ENCODE measurements around the gene NUDT9. TPM values are rescaled to one million over a fixed set of nuclear protein-coding genes. Genes with fewer than 3 reads are reported as not detected.
"Not testable (repeated sequence)": the region's sequence is repeated elsewhere in the genome, so short reads cannot be mapped to it uniquely, and the experiment has no call there.

Gene NUDT9
- total and polyA plus RNA-seq, 2 experiments from 2014 or later = 35.8 to 62.3 TPM

DNA sequence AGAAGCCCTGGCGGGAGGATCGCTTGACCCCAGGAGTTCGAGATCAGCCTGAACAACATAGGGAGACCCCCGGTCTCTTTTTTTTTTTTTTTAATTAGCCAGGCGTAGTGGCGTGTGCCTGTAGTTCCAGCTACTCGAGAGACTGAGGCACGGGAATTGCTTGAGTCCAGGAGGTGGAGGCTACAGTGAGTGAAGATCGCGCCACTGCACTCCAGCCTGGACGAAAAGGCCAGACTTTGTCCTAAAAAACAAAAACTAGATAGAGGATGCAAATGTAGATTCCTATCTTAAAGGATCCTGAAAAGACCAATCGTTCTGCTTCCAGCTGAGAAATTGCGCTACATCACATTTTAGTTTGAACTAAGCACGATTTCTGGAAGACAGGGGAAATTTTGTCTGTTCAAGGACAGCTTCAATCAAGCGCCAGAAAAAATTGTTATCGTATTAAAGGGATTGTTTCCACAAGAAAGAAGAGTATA lies 30.8 kb upstream of the NUDT9 start:
- Histone ChIP-seq H2AFZ (peak overlapping the region; percentile 74), H3K9me3 (ENCODE audit: low read depth) (no peaks in the 10 kb centered on the region), H3K27me3 (no peaks in the 10 kb centered on the region), H3K4me3 (peak overlapping the region; percentile 10), H3K79me2 (peaks cover 40% of the 10 kb centered on the region), H3K4me2 (peak overlapping the region; percentile 73), H3K36me3 (replicated peaks; ENCODE audit: insufficient read depth, low read depth) (no peaks in the 10 kb centered on the region), H4K20me1 (ENCODE audit: insufficient read depth, poor library complexity, severe bottlenecking) (no peaks in the 10 kb centered on the region), H3K27ac (peak overlapping the region; percentile 91), H3K9me2 (replicated peaks; ENCODE audit: insufficient read depth) (no peaks in the 10 kb centered on the region), H3K4me1 (ENCODE audit: insufficient read depth) (no peaks in the 10 kb centered on the region)
- 48% methylated on average over 16 of the region's 16 CpGs for WGBS (ENCODE audit: low lambda C conversion rate, missing lambda C conversion rate)
- DNase-seq (ENCODE audit: low spot score) = no peak
- TF ChIP-seq, protein P1, sequence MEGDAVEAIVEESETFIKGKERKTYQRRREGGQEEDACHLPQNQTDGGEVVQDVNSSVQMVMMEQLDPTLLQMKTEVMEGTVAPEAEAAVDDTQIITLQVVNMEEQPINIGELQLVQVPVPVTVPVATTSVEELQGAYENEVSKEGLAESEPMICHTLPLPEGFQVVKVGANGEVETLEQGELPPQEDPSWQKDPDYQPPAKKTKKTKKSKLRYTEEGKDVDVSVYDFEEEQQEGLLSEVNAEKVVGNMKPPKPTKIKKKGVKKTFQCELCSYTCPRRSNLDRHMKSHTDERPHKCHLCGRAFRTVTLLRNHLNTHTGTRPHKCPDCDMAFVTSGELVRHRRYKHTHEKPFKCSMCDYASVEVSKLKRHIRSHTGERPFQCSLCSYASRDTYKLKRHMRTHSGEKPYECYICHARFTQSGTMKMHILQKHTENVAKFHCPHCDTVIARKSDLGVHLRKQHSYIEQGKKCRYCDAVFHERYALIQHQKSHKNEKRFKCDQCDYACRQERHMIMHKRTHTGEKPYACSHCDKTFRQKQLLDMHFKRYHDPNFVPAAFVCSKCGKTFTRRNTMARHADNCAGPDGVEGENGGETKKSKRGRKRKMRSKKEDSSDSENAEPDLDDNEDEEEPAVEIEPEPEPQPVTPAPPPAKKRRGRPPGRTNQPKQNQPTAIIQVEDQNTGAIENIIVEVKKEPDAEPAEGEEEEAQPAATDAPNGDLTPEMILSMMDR (IDR thresholded peaks at IDR 0.05; ENCODE audit: poor library complexity) = no peak
- TF ChIP-seq EZH2 (IDR thresholded peaks at IDR 0.05; ENCODE audit: borderline replicate concordance) (no peak), EZH2phosphoT487 (IDR thresholded peaks at IDR 0.05; ENCODE audit: low read depth, severe bottlenecking, unreplicated experiment) (no peak)

DNA sequence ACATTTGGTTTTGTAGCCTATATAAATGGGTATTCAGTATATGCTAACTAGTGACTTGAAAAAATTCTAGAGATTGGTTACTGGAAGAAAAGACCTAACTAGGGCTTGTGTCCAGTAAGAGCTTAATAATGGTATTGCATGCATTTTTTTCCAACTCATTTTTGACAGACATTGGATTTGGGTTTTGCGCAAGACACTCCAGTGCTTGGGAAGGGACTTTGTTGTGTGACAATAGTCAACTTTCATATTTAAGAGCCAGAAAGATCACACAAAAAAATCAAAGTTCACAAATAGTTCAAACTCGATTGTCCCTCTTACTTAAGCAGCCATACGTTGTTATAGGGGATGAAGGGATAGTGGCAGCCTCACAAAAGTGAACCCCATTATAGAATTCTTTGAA lies 30.2 kb upstream of the NUDT9 start:
- Histone ChIP-seq H3K79me2 (peaks cover 34% of the 10 kb centered on the region), H3K4me3 (no peak overlapping the region), H3K36me3 (replicated peaks; ENCODE audit: insufficient read depth, low read depth) (no peaks in the 10 kb centered on the region), H3K27ac (no peak overlapping the region), H2AFZ (peak overlapping the region; percentile 74), H3K4me2 (no peak overlapping the region), H3K27me3 (no peaks in the 10 kb centered on the region), H3K9me2 (replicated peaks; ENCODE audit: insufficient read depth) (no peaks in the 10 kb centered on the region), H3K9me3 (ENCODE audit: low read depth) (no peaks in the 10 kb centered on the region), H4K20me1 (ENCODE audit: insufficient read depth, poor library complexity, severe bottlenecking) (no peaks in the 10 kb centered on the region), H3K4me1 (ENCODE audit: insufficient read depth) (no peaks in the 10 kb centered on the region)
- no peak for DNase-seq (ENCODE audit: low spot score)
- TF ChIP-seq, protein P1 (IDR thresholded peaks at IDR 0.05; ENCODE audit: poor library complexity) = no peak
- TF ChIP-seq EZH2phosphoT487 (IDR thresholded peaks at IDR 0.05; ENCODE audit: low read depth, severe bottlenecking, unreplicated experiment) (no peak), EZH2 (IDR thresholded peaks at IDR 0.05; ENCODE audit: borderline replicate concordance) (no peak)
- 93% methylated on average over 3 of the region's 3 CpGs for WGBS (ENCODE audit: low lambda C conversion rate, missing lambda C conversion rate)

DNA sequence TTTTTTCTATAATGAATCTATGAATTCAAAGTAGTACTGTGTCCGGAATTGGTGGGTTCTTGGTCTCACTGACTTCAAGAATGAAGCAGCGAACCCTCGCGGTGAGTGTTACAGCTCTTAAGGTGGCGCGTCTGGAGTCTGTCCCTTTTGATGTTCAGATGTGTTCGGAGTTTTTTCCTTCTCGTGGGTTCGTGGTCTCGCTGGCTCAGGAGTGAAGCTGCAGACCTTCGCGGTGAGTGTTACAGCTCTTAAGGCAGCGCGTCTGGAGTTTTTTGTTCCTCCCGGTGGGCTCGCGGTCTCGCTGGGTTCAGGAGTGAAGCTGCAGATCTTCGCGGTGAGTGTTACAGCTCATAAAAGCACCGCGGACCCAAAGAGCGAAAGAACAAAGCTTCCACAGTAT lies 27.3 kb upstream of the NUDT9 start:
- not testable (repeated sequence) for DNase-seq (ENCODE audit: low spot score); H3K4me1 ChIP-seq (ENCODE audit: insufficient read depth); H3K4me3 ChIP-seq; H3K27me3 ChIP-seq; H4K20me1 ChIP-seq (ENCODE audit: insufficient read depth, poor library complexity, severe bottlenecking); H3K9me3 ChIP-seq (ENCODE audit: low read depth); H3K27ac ChIP-seq; H3K36me3 ChIP-seq (replicated peaks; ENCODE audit: insufficient read depth, low read depth); H3K9me2 ChIP-seq (replicated peaks; ENCODE audit: insufficient read depth); H3K79me2 ChIP-seq; H3K4me2 ChIP-seq; H2AFZ ChIP-seq
- 94% methylated on average over 22 of the region's 23 CpGs for WGBS (ENCODE audit: low lambda C conversion rate, missing lambda C conversion rate)

DNA sequence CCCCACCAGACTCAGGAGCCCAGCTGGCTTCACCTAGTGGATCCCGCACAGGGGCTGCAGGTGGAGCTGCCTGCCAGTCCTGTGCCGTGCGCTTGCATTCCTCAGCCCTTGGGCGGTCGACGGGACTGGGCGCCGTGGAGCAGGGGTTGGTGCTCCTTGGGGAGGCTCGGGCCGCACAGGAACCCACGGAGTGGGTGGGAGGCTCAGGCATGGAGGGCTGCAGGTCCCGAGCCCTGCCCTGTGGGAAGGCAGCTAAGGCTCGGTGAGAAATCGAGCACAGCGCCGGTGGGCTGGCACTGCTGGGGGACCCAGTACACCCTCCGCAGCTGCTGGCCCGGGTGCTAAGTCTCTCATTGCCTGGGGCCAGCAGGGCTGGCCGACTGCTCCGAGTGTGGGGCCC lies 26.5 kb upstream of the NUDT9 start:
- DNase-seq (ENCODE audit: low spot score); H2AFZ ChIP-seq; H3K4me2 ChIP-seq; H3K27me3 ChIP-seq; H3K27ac ChIP-seq; H3K9me2 ChIP-seq (replicated peaks; ENCODE audit: insufficient read depth); H3K4me1 ChIP-seq (ENCODE audit: insufficient read depth); H4K20me1 ChIP-seq (ENCODE audit: insufficient read depth, poor library complexity, severe bottlenecking); H3K9me3 ChIP-seq (ENCODE audit: low read depth); H3K4me3 ChIP-seq; H3K79me2 ChIP-seq; H3K36me3 ChIP-seq (replicated peaks; ENCODE audit: insufficient read depth, low read depth): not testable (repeated sequence)
- WGBS (ENCODE audit: low lambda C conversion rate, missing lambda C conversion rate) = over 99% methylated on average over 19 of the region's 20 CpGs
